Large intestine (tissue), 3 donors: Measurements from ENCODE around the gene FGD5. TPM values are rescaled to one million over a fixed set of nuclear protein-coding genes. Genes with fewer than 3 reads are reported as not detected.
A peak's percentile ranks its signal among the peaks of the same experiment; 100 is the strongest.

ENCODE experiments used
- DNase-seq, 2 donors: peaks; one replicate each; pipeline versions ENCODE4 v3.0.0 to v3.0.0-alpha.2; 2013
- H3K27ac ChIP-seq: one replicate; pipeline ENCODE4 v1.5.1; 2013; ENCODE audit warnings: low read length
- H3K27me3 ChIP-seq: 2 replicates; pipeline ENCODE4 v1.6.1; 2013; ENCODE audit warnings: low read length; ENCODE audit not compliant: control insufficient read depth, insufficient read depth
- H3K36me3 ChIP-seq: 2 replicates; pipeline ENCODE4 v1.6.1; 2013; ENCODE audit warnings: low read length; ENCODE audit not compliant: control insufficient read depth, insufficient read depth
- H3K4me1 ChIP-seq: one replicate; pipeline ENCODE4 v1.6.1; 2013; ENCODE audit warnings: low read length; ENCODE audit not compliant: control insufficient read depth, insufficient read depth
- H3K4me3 ChIP-seq: one replicate; pipeline ENCODE4 v1.5.1; 2013; ENCODE audit warnings: low read length
- H3K9me3 ChIP-seq: one replicate; pipeline ENCODE4 v1.6.1; 2013; ENCODE audit warnings: mild to moderate bottlenecking, low read depth, low read length, moderate library complexity; ENCODE audit not compliant: control insufficient read depth
- WGBS: methylation state at CpG from one replicate; pipeline ENCODE4 v1.1.5; 2013; ENCODE audit warnings: low lambda C conversion rate; ENCODE audit not compliant: insufficient coverage; 5-methylcytosine and 5-hydroxymethylcytosine counted together
- polyA plus RNA-seq: library from polyadenylated mRNA; unstranded; fragments of 120-200 nt; gene quantifications from one replicate; pipeline ENCODE4 v1.2.1, GENCODE V29; 2013

Gene FGD5
- polyA plus RNA-seq, 1 donor = 6.3 TPM

- no peak overlapping the region for H3K4me3 ChIP-seq
- H3K27ac ChIP-seq = no peak overlapping the region
- no peaks in the 10 kb centered on the region for H3K9me3 ChIP-seq
- H3K36me3 ChIP-seq = no peaks in the 10 kb centered on the region
- no peaks in the 10 kb centered on the region for H3K27me3 ChIP-seq
- DNase-seq = no peak
- WGBS = no CpG with 5 or more reads among the region's 5 CpGs
- no peaks in the 10 kb centered on the region for H3K4me1 ChIP-seq
Observed at GRCh38 chr3:14866627-14867026, 47.9 kb downstream of the FGD5 start.

GRCh38 chr3:14867936-14868570, 49.3 kb downstream of the FGD5 start:
- Histone ChIP-seq H3K9me3 (no peaks in the 10 kb centered on the region), H3K4me3 (no peak overlapping the region), H3K27ac (no peak overlapping the region), H3K36me3 (no peaks in the 10 kb centered on the region), H3K27me3 (no peaks in the 10 kb centered on the region), H3K4me1 (no peaks in the 10 kb centered on the region)
- DNase-seq = no peak
- no CpG with 5 or more reads among the region's 11 CpGs for WGBS

GRCh38 chr3:14869917-14870782, 51.4 kb downstream of the FGD5 start:
- no peaks in the 10 kb centered on the region for H3K27me3 ChIP-seq
- no peaks in the 10 kb centered on the region for H3K9me3 ChIP-seq
- DNase-seq = no peak
- H3K36me3 ChIP-seq = no peaks in the 10 kb centered on the region
- no CpG with 5 or more reads among the region's 17 CpGs for WGBS
- H3K4me3 ChIP-seq = no peak overlapping the region
- no peaks in the 10 kb centered on the region for H3K4me1 ChIP-seq
- H3K27ac ChIP-seq = no peak overlapping the region

GRCh38 chr3:14870783-14871060, 52.0 kb downstream of the FGD5 start:
- Histone ChIP-seq H3K9me3 (no peaks in the 10 kb centered on the region), H3K27me3 (no peaks in the 10 kb centered on the region), H3K4me3 (no peak overlapping the region), H3K27ac (no peak overlapping the region), H3K4me1 (no peaks in the 10 kb centered on the region), H3K36me3 (no peaks in the 10 kb centered on the region)
- WGBS = no CpG with 5 or more reads among the region's 4 CpGs
- no peak for DNase-seq

GRCh38 chr3:14871456-14872200, 52.9 kb downstream of the FGD5 start:
- no peaks in the 10 kb centered on the region for H3K27me3 ChIP-seq

GRCh38 chr3:14872706-14873105, 53.9 kb downstream of the FGD5 start:
- Histone ChIP-seq H3K27me3 (no peaks in the 10 kb centered on the region), H3K4me3 (no peak overlapping the region), H3K27ac (no peak overlapping the region), H3K9me3 (no peaks in the 10 kb centered on the region), H3K4me1 (peaks cover 12% of the 10 kb centered on the region), H3K36me3 (no peaks in the 10 kb centered on the region)
- DNase-seq = no peak
- no CpG with 5 or more reads among the region's 4 CpGs for WGBS

More at GRCh38 chr3:14871456-14872200, 52.9 kb downstream of the FGD5 start:
- peaks cover 2% of the 10 kb centered on the region for H3K4me1 ChIP-seq
- DNase-seq = peak in 1 of 2 donors; percentile 33
- WGBS = no CpG with 5 or more reads among the region's 10 CpGs
- H3K36me3 ChIP-seq = no peaks in the 10 kb centered on the region
- no peaks in the 10 kb centered on the region for H3K9me3 ChIP-seq
- H3K27ac ChIP-seq = no peak overlapping the region
- no peak overlapping the region for H3K4me3 ChIP-seq

- DNase-seq = no peak
- H3K27me3 ChIP-seq = no peaks in the 10 kb centered on the region
- no peak overlapping the region for H3K27ac ChIP-seq
- H3K36me3 ChIP-seq = no peaks in the 10 kb centered on the region
- WGBS = no CpG with 5 or more reads among the region's 4 CpGs
- peaks cover 19% of the 10 kb centered on the region for H3K4me1 ChIP-seq
- no peak overlapping the region for H3K4me3 ChIP-seq
- no peaks in the 10 kb centered on the region for H3K9me3 ChIP-seq
Observed at GRCh38 chr3:14874784-14875183, 56.0 kb downstream of the FGD5 start.

- H3K4me1 ChIP-seq = peaks cover 19% of the 10 kb centered on the region
- WGBS = no CpG with 5 or more reads among the region's 8 CpGs
Observed at GRCh38 chr3:14875411-14876175, 56.8 kb downstream of the FGD5 start.

GRCh38 chr3:14876921-14877333, 58.2 kb downstream of the FGD5 start:
- no CpG with 5 or more reads among the region's 12 CpGs for WGBS
- peaks cover 19% of the 10 kb centered on the region for H3K4me1 ChIP-seq
- DNase-seq = peak; percentile 77 to 88
- H3K36me3 ChIP-seq = no peaks in the 10 kb centered on the region
- no peak overlapping the region for H3K27ac ChIP-seq
- H3K9me3 ChIP-seq = no peaks in the 10 kb centered on the region
- H3K27me3 ChIP-seq = no peaks in the 10 kb centered on the region
- no peak overlapping the region for H3K4me3 ChIP-seq

More at GRCh38 chr3:14875411-14876175, 56.8 kb downstream of the FGD5 start:
- Histone ChIP-seq H3K27ac (no peak overlapping the region), H3K36me3 (no peaks in the 10 kb centered on the region), H3K9me3 (no peaks in the 10 kb centered on the region), H3K4me3 (no peak overlapping the region), H3K27me3 (no peaks in the 10 kb centered on the region)
- no peak for DNase-seq

GRCh38 chr3:14877469-14877868, 58.7 kb downstream of the FGD5 start:
- Histone ChIP-seq H3K36me3 (no peaks in the 10 kb centered on the region), H3K9me3 (no peaks in the 10 kb centered on the region), H3K4me3 (no peak overlapping the region), H3K27me3 (no peaks in the 10 kb centered on the region), H3K27ac (no peak overlapping the region), H3K4me1 (peaks cover 19% of the 10 kb centered on the region)
- no peak for DNase-seq
- no CpG with 5 or more reads among the region's 7 CpGs for WGBS
